Measurements from ENCODE around the gene ARSA.
A peak's percentile ranks its signal among the peaks of the same experiment; 100 is the strongest.
"Not testable (repeated sequence)": the region's sequence is repeated elsewhere in the genome, so short reads cannot be mapped to it uniquely, and the experiment has no call there.

The ARSA gene

GRCh38 chr22:50627642-50628542 is at the start of gene ARSA:
Gene ARSA (minus strand): TSS chr22:50628152. CDS start chr22:50627779, 373 bp downstream.
- DNase-seq (ENCODE audit: low read depth in 2 of 2): peak; percentile 60 to 62

- no peak for DNase-seq (ENCODE audit: low read depth in 2 of 2)
Observed at GRCh38 chr22:50676661-50677492, 48.9 kb upstream of the ARSA start.

GRCh38 chr22:50676180-50676636 is 48.3 kb upstream of the ARSA start:
- no peak for DNase-seq (ENCODE audit: low read depth in 2 of 2)

- DNase-seq (ENCODE audit: low read depth in 2 of 2): no peak
Observed at GRCh38 chr22:50675553-50676179, 47.7 kb upstream of the ARSA start.

- no peak for DNase-seq (ENCODE audit: low read depth in 2 of 2)
Observed at GRCh38 chr22:50674606-50675552, 46.9 kb upstream of the ARSA start.

GRCh38 chr22:50674130-50674500 is 46.2 kb upstream of the ARSA start:
- no peak for DNase-seq (ENCODE audit: low read depth in 2 of 2)

GRCh38 chr22:50673231-50674129 is 45.5 kb upstream of the ARSA start:
- no peak for DNase-seq (ENCODE audit: low read depth in 2 of 2)

GRCh38 chr22:50672471-50673230 is 44.7 kb upstream of the ARSA start, which contains the start of gene SHANK3:
Gene SHANK3 (plus strand): TSS chr22:50672823.
- DNase-seq (ENCODE audit: low read depth in 2 of 2): no peak

- no peak for DNase-seq (ENCODE audit: low read depth in 2 of 2)
Observed at GRCh38 chr22:50672041-50672440, 44.1 kb upstream of the ARSA start.

GRCh38 chr22:50671641-50672040 is 43.7 kb upstream of the ARSA start:
- no peak for DNase-seq (ENCODE audit: low read depth in 2 of 2)

- DNase-seq (ENCODE audit: low read depth in 2 of 2): no peak
Observed at GRCh38 chr22:50670914-50671538, 43.1 kb upstream of the ARSA start.

- DNase-seq (ENCODE audit: low read depth in 2 of 2): no peak
Observed at GRCh38 chr22:50670513-50670912, 42.6 kb upstream of the ARSA start.

- no peak for DNase-seq (ENCODE audit: low read depth in 2 of 2)
Observed at GRCh38 chr22:50665738-50666137, 37.8 kb upstream of the ARSA start.

GRCh38 chr22:50665212-50665611 is 37.3 kb upstream of the ARSA start:
- no peak for DNase-seq (ENCODE audit: low read depth in 2 of 2)

GRCh38 chr22:50660306-50660705 is 32.4 kb upstream of the ARSA start:
- no peak for DNase-seq (ENCODE audit: low read depth in 2 of 2)

- DNase-seq (ENCODE audit: low read depth in 2 of 2): not testable (repeated sequence)
Observed at GRCh38 chr22:50659711-50660110, 31.8 kb upstream of the ARSA start.

GRCh38 chr22:50657925-50658324 is 30.0 kb upstream of the ARSA start:
- DNase-seq (ENCODE audit: low read depth in 2 of 2): no peak
